ENCODE measurements around the gene TRAPPC12.

DNA sequence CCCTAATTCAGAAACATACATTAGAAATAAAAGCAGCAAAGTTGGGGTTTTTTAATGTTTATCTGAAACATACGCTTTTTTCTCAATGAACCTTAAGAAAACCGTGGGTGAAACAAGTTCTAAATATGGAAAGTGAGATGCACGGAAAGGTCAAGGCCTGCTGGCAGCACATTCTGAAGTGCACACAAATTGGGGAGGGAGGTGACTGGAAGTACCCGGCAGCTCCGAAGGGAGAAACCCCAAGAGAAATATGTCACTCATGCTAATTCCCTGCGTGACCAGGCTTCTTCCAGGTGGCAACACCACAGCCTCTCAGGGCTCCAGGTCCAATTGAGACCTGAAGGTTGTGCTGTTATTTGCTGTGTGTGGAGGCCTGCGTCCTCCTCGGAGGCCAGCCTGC lies 47.4 kb upstream of the TRAPPC12 start:
- TF ChIP-seq POLR2A (IDR thresholded peaks at IDR 0.05; ENCODE audit: low read depth, low read length) (no peak), POLR2AphosphoS5 (IDR thresholded peaks at IDR 0.05; ENCODE audit: low read depth, low read length) (no peak)

All from GM12892 (cell line).